ENCODE measurements around the gene DMRT1. TPM values are rescaled to one million over a fixed set of nuclear protein-coding genes. Genes with fewer than 3 reads are reported as not detected.

Gene DMRT1
- total RNA-seq, 1 donor from 2014 or later = 0.09 TPM

DNA sequence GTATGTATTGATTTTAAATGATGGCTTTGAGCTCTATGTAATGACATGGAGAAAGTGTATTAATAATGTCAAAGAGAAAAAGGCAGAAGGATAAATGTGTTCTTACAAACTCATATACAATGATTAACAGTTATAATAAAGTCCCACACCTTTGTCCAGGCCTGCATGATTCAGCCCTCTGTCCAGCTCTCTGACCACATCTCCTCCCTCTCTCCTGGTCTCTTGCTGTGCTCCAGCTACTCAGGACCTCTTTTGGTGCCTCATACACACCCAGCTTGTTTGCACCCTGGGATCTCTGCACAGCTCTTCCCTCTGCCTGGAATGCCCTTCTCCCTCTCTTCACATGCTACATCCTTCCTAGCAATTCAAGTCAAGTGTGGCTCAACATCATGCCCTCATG is 37.5 kb upstream of the DMRT1 start:
- peaks cover 8% of the 10 kb centered on the region for H3K27me3 Mint-ChIP-seq (ENCODE audit: insufficient read depth, low read depth)
- Histone ChIP-seq H3K4me3 (no peak overlapping the region), H3K4me2 (no peak overlapping the region), H3K9me3 (ENCODE audit: low read depth) (no peaks in the 10 kb centered on the region), H3K79me2 (ENCODE audit: low read depth) (no peaks in the 10 kb centered on the region), H3F3A (ENCODE audit: low read depth) (no peaks in the 10 kb centered on the region), H3K36me3 (no peaks in the 10 kb centered on the region), H3K4me1 (no peaks in the 10 kb centered on the region), H3K27me3 (no peaks in the 10 kb centered on the region), H4K20me1 (ENCODE audit: low read depth) (no peaks in the 10 kb centered on the region), H3K27ac (no peak overlapping the region), H2AFZ (replicated peaks) (no peak overlapping the region), H3K9ac (no peak overlapping the region)
- TF ChIP-seq EZH2 (IDR thresholded peaks at IDR 0.05) (no peak), EZH2phosphoT487 (IDR thresholded peaks at IDR 0.05) (no peak)
- TF ChIP-seq, protein P1, sequence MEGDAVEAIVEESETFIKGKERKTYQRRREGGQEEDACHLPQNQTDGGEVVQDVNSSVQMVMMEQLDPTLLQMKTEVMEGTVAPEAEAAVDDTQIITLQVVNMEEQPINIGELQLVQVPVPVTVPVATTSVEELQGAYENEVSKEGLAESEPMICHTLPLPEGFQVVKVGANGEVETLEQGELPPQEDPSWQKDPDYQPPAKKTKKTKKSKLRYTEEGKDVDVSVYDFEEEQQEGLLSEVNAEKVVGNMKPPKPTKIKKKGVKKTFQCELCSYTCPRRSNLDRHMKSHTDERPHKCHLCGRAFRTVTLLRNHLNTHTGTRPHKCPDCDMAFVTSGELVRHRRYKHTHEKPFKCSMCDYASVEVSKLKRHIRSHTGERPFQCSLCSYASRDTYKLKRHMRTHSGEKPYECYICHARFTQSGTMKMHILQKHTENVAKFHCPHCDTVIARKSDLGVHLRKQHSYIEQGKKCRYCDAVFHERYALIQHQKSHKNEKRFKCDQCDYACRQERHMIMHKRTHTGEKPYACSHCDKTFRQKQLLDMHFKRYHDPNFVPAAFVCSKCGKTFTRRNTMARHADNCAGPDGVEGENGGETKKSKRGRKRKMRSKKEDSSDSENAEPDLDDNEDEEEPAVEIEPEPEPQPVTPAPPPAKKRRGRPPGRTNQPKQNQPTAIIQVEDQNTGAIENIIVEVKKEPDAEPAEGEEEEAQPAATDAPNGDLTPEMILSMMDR (IDR thresholded peaks at IDR 0.05) = no peak
- no peaks in the 10 kb centered on the region for H3K4me1 Mint-ChIP-seq
- no peak overlapping the region for H3K27ac Mint-ChIP-seq
- no peak overlapping the region for H3K4me3 Mint-ChIP-seq
- peaks cover 1% of the 10 kb centered on the region for H3K9me3 Mint-ChIP-seq
- no peak for DNase-seq (ENCODE audit: low spot score)
- H3K36me3 Mint-ChIP-seq = no peaks in the 10 kb centered on the region

DNA sequence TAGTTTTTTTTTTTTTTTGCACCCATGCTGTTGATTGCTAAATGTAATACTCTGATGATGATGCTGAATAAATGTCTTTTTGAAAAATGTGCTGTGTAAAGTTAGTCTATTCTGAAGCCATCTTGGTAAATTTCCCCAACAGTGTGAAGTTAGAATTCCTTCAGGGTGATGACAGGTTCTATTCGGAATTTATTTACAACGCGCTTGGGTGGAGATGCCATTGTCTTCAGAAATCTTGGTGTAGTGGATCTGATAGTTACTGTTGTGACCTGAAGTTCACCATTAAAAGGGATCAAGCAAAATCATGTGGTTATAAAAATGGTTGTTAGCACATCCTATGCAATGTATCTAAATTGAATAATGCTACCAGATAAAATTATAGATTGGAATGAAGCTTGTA is 36.3 kb upstream of the DMRT1 start:
- H3K36me3 Mint-ChIP-seq = no peaks in the 10 kb centered on the region
- H3K4me1 Mint-ChIP-seq = no peaks in the 10 kb centered on the region
- TF ChIP-seq EZH2 (IDR thresholded peaks at IDR 0.05) (no peak), EZH2phosphoT487 (IDR thresholded peaks at IDR 0.05) (no peak)
- TF ChIP-seq, protein P1 (IDR thresholded peaks at IDR 0.05) = no peak
- Histone ChIP-seq H3K4me2 (no peak overlapping the region), H3K36me3 (no peaks in the 10 kb centered on the region), H3F3A (ENCODE audit: low read depth) (no peaks in the 10 kb centered on the region), H4K20me1 (ENCODE audit: low read depth) (no peaks in the 10 kb centered on the region), H2AFZ (replicated peaks) (no peak overlapping the region), H3K9me3 (ENCODE audit: low read depth) (no peaks in the 10 kb centered on the region), H3K79me2 (ENCODE audit: low read depth) (no peaks in the 10 kb centered on the region), H3K27ac (no peak overlapping the region), H3K4me1 (no peaks in the 10 kb centered on the region), H3K27me3 (no peaks in the 10 kb centered on the region), H3K4me3 (no peak overlapping the region), H3K9ac (no peak overlapping the region)
- no peak for DNase-seq (ENCODE audit: low spot score)
- peaks cover 1% of the 10 kb centered on the region for H3K9me3 Mint-ChIP-seq
- peaks cover 8% of the 10 kb centered on the region for H3K27me3 Mint-ChIP-seq (ENCODE audit: insufficient read depth, low read depth)
- no peak overlapping the region for H3K4me3 Mint-ChIP-seq
- no peak overlapping the region for H3K27ac Mint-ChIP-seq

DNA sequence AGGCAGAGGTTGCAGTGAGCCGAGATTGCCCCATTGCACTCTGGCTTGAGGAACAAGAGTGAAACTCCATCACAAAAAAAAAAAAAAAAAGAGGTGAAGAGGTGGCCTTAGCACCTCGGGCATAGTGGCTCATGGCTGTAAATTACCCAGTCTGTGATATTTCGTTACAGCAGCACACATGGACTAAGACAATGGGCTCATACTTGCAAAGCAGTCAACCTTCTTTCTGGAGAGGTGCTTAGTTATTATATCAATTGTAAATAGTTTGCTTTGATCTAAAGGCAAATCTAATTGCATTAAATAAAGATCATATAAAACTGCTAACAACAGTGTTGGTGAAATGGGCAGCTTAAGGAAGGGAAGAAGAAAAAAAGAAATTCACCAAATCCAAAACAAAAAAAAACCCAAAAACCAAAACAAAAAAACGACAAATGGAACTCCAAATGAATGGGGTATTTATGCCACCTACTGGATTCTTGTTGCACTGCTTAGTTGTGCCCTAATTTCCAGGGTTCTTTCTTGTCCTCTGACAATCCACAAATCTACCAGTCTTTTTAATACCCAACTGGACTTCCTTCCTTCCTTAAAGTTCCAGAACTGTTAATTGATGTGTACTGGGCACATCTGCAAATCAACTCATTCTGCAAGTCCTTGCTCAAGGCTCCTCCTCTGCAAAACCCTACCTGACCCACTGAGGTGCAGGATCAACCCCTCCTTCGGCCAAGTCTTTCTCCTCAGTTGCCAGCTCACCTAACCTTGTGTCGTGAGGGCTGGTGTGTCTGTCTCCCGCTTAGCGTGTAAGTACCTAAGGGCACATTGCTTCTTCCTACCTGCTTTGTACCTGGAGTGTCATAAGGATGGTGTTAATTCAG is 35.0 kb upstream of the DMRT1 start:
- Histone ChIP-seq H3K79me2 (ENCODE audit: low read depth) (no peaks in the 10 kb centered on the region), H3K36me3 (no peaks in the 10 kb centered on the region), H3K27ac (no peak overlapping the region), H3K9ac (no peak overlapping the region), H3K4me3 (no peak overlapping the region), H4K20me1 (ENCODE audit: low read depth) (no peaks in the 10 kb centered on the region), H2AFZ (replicated peaks) (no peak overlapping the region), H3K4me2 (no peak overlapping the region), H3F3A (ENCODE audit: low read depth) (no peaks in the 10 kb centered on the region), H3K4me1 (no peaks in the 10 kb centered on the region), H3K9me3 (ENCODE audit: low read depth) (no peaks in the 10 kb centered on the region), H3K27me3 (no peaks in the 10 kb centered on the region)
- peaks cover 7% of the 10 kb centered on the region for H3K27me3 Mint-ChIP-seq (ENCODE audit: insufficient read depth, low read depth)
- no peak overlapping the region for H3K4me3 Mint-ChIP-seq
- H3K36me3 Mint-ChIP-seq = no peaks in the 10 kb centered on the region
- peak; percentile 49 for DNase-seq (ENCODE audit: low spot score)
- H3K9me3 Mint-ChIP-seq = peaks cover 1% of the 10 kb centered on the region
- no peak for TF ChIP-seq EZH2phosphoT487 (IDR thresholded peaks at IDR 0.05)
- TF ChIP-seq, protein P1 (IDR thresholded peaks at IDR 0.05) = peak; percentile 71
- no peak overlapping the region for H3K27ac Mint-ChIP-seq
- no peaks in the 10 kb centered on the region for H3K4me1 Mint-ChIP-seq

Data from neural progenitor cell (in vitro differentiated cells).